GM19238 (cell line): Measurements from ENCODE around the gene LCN10.
A peak's percentile ranks its signal among the peaks of the same experiment; 100 is the strongest.

Experiments used
- DNase-seq: peaks from one replicate; pipeline ENCODE4 v3.0.0; 2011; ENCODE audit warnings: low spot score; ENCODE audit not compliant: insufficient read length

LCN10 gene

GRCh38 chr9:136740491-136740890, 2.2 kb downstream of the LCN10 start:
- no peak for DNase-seq

GRCh38 chr9:136740069-136740468, 2.7 kb downstream of the LCN10 start:
- DNase-seq: no peak

GRCh38 chr9:136739509-136739908, 3.2 kb downstream of the LCN10 start:
- no peak for DNase-seq

GRCh38 chr9:136738960-136739359, 3.8 kb downstream of the LCN10 start:
- no peak for DNase-seq

- DNase-seq: no peak
These were observed 6.8 kb downstream of the LCN10 start for GRCh38 chr9:136735812-136736480.

- no peak for DNase-seq
These were observed 7.8 kb downstream of the LCN10 start for GRCh38 chr9:136734837-136735496.

GRCh38 chr9:136733611-136734010, 9.1 kb downstream of the LCN10 start:
- DNase-seq: no peak

GRCh38 chr9:136732444-136733178, 10.1 kb downstream of the LCN10 start:
- no peak for DNase-seq

- no peak for DNase-seq
These were observed 12.8 kb downstream of the LCN10 start for GRCh38 chr9:136729926-136730325.

GRCh38 chr9:136729144-136729543, 13.6 kb downstream of the LCN10 start:
- DNase-seq: no peak

- no peak for DNase-seq
These were observed 14.1 kb downstream of the LCN10 start for GRCh38 chr9:136728548-136729123.

- peak; percentile 97 for DNase-seq
These were observed 14.6 kb downstream of the LCN10 start for GRCh38 chr9:136728080-136728547.

- DNase-seq: peak; percentile 84
These were observed 16.0 kb downstream of the LCN10 start for GRCh38 chr9:136726631-136727191.

- DNase-seq: no peak
These were observed 16.6 kb downstream of the LCN10 start for GRCh38 chr9:136726118-136726517.

GRCh38 chr9:136725612-136726011, 17.1 kb downstream of the LCN10 start:
- no peak for DNase-seq

- no peak for DNase-seq
These were observed 18.0 kb downstream of the LCN10 start for GRCh38 chr9:136724772-136725171.

- no peak for DNase-seq
These were observed 18.8 kb downstream of the LCN10 start for GRCh38 chr9:136723989-136724388.

- DNase-seq: no peak
These were observed 19.3 kb downstream of the LCN10 start for GRCh38 chr9:136723362-136723976.

GRCh38 chr9:136722969-136723356, 19.8 kb downstream of the LCN10 start:
- no peak for DNase-seq

GRCh38 chr9:136722093-136722968, 20.4 kb downstream of the LCN10 start:
- DNase-seq: no peak
